Lung (tissue), 12 donors: ENCODE data around the gene MALT1. TPM values are rescaled to one million over a fixed set of nuclear protein-coding genes. Genes with fewer than 3 reads are reported as not detected.

Experiments used
- ATAC-seq: fragments of 200-7000 bp; cut with Tn5 transposase; one replicate; pipeline ENCODE4 v1.9.1; 2020; ENCODE audit warnings: moderate number of reproducible peaks; ENCODE audit not compliant: insufficient read depth, low FRiP score
- DNase-seq, 3 donors: peaks; one replicate each; pipeline ENCODE4 v3.0.0-alpha.2; 2013 to 2017
- H3K27ac ChIP-seq, 2 donors: one replicate each; pipeline ENCODE4 v1.5.1; 2013; ENCODE audit warnings: mild to moderate bottlenecking in 2 of 2, moderate library complexity in 2 of 2, control low read depth in 1 of 2, inconsistent platforms in 1 of 2, low read depth in 1 of 2, low read length in 1 of 2
- H3K27me3 ChIP-seq, 3 donors: one replicate each; pipeline ENCODE4 v1.5.1; 2013; ENCODE audit warnings: low read length in 2 of 3; ENCODE audit not compliant: control insufficient read depth in 3 of 3, insufficient read depth in 3 of 3
- H3K36me3 ChIP-seq, 4 donors: one replicate each; pipeline ENCODE4 v1.5.1; 2013; ENCODE audit warnings: low read length in 4 of 4, mild to moderate bottlenecking in 1 of 4, moderate library complexity in 1 of 4; ENCODE audit not compliant: control insufficient read depth in 4 of 4, insufficient read depth in 4 of 4
- H3K4me1 ChIP-seq, 5 donors: one replicate each; pipeline ENCODE4 v1.5.1; 2013; ENCODE audit warnings: low read length in 5 of 5, mild to moderate bottlenecking in 2 of 5, moderate library complexity in 1 of 5; ENCODE audit not compliant: control insufficient read depth in 5 of 5, insufficient read depth in 5 of 5
- H3K4me3 ChIP-seq: one replicate; pipeline ENCODE4 v1.5.1; 2013; ENCODE audit warnings: mild to moderate bottlenecking, control low read depth, moderate library complexity
- H3K9ac ChIP-seq, 2 donors: one replicate each; pipeline ENCODE4 v1.5.1; 2013; ENCODE audit warnings: low read length in 2 of 2, control low read depth in 1 of 2; ENCODE audit not compliant: insufficient read depth in 1 of 2
- H3K9me3 ChIP-seq, 4 donors: one replicate each; pipeline ENCODE4 v1.5.1; 2013; ENCODE audit warnings: low read length in 3 of 4, mild to moderate bottlenecking in 1 of 4, moderate library complexity in 1 of 4; ENCODE audit not compliant: control insufficient read depth in 4 of 4, insufficient read depth in 3 of 4
- CTCF ChIP-seq: IDR thresholded peaks from 2 replicates; pipeline ENCODE4 v1.5.1; 2012; ENCODE audit warnings: mild to moderate bottlenecking; ENCODE audit errors: control extremely low read depth, extremely low read depth
- WGBS, 2 donors: extraction: QIAGEN DNeasy Blood & Tissue Kit; methylation state at CpG; one replicate each; pipeline ENCODE4 v1.1.7; 2013; 5-methylcytosine and 5-hydroxymethylcytosine counted together
- polyA plus RNA-seq, 2 donors: library from polyadenylated mRNA; stranded (reverse); fragments of 200-250 nt; gene quantifications; one replicate each; pipeline ENCODE4 v1.2.1, GENCODE V29; 2013
- total RNA-seq, 2 donors: library from RNA; depleted of rRNA in 1 of 2; stranded (reverse); fragments of >200 nt in 1 of 2; gene quantifications; one replicate each; pipeline ENCODE4 v1.2.1, GENCODE V29; 2014 to 2021
- donor health status: control.
- donor health status: control.
- donor health status: Bipolar disorder and iron deficiency.
- donor health status: healthy.
- donor health status: DM: yes; HTN: yes; CAD: no.

MALT1 gene
- total and polyA plus RNA-seq, 4 donors, result 6.1 to 35.6 (median 12.9) TPM

- peaks cover 0 to 14% (median 0%) of the 10 kb centered on the region in 5 donors for H3K4me1 ChIP-seq
- TF ChIP-seq CTCF, result no peak
- no peak for ATAC-seq
- no peak overlapping the region for H3K4me3 ChIP-seq
- no peaks in the 10 kb centered on the region for H3K27me3 ChIP-seq
- no peaks in the 10 kb centered on the region for H3K9me3 ChIP-seq
- DNase-seq, result no peak
- H3K9ac ChIP-seq, result no peak overlapping the region
- WGBS, 2 donors, result 73 to 79% methylated on average over 3 of the region's 3 CpGs
- H3K36me3 ChIP-seq, result peaks cover 2 to 4% (median 3%) of the 10 kb centered on the region in 4 donors
- no peak overlapping the region for H3K27ac ChIP-seq
Measured at GRCh38 chr18:58714259-58714658, 43.0 kb downstream of the MALT1 start.

GRCh38 chr18:58714821-58715220 lies 43.6 kb downstream of the MALT1 start:
- 97 to 98% methylated on average over 1 of the region's 1 CpG for WGBS, 2 donors
- Histone ChIP-seq H3K4me1 (peaks cover 0 to 14% (median 0%) of the 10 kb centered on the region in 5 donors), H3K4me3 (no peak overlapping the region), H3K27ac (no peak overlapping the region), H3K27me3 (no peaks in the 10 kb centered on the region), H3K36me3 (peaks cover under 1 to 4% (median 3%) of the 10 kb centered on the region in 4 donors), H3K9me3 (no peaks in the 10 kb centered on the region), H3K9ac (no peak overlapping the region)
- no peak for ATAC-seq
- TF ChIP-seq CTCF, result no peak
- DNase-seq, result no peak

- Histone ChIP-seq H3K4me3 (no peak overlapping the region), H3K27me3 (no peaks in the 10 kb centered on the region), H3K27ac (no peak overlapping the region), H3K36me3 (peaks cover 0 to 6% (median 4%) of the 10 kb centered on the region in 4 donors), H3K4me1 (peaks cover 0 to 14% (median 0%) of the 10 kb centered on the region in 5 donors), H3K9ac (no peak overlapping the region), H3K9me3 (no peaks in the 10 kb centered on the region)
- no peak for DNase-seq
- no peak for ATAC-seq
- WGBS, 2 donors, result 21 to 38% methylated on average over 2 of the region's 2 CpGs
- TF ChIP-seq CTCF, result no peak
Measured at GRCh38 chr18:58715540-58715939, 44.3 kb downstream of the MALT1 start.
